Subcutaneous adipose tissue (tissue), 4 donors: ENCODE results near the gene GGA1. TPM values are rescaled to one million over a fixed set of nuclear protein-coding genes. Genes with fewer than 3 reads are reported as not detected.

Experiments
- CTCF ChIP-seq: fragments of 450-650 bp; IDR thresholded peaks from one replicate; pipeline ENCODE4 v1.5.1; 2016; ENCODE audit warnings: low read depth, mild to moderate bottlenecking, control low read depth, antibody characterized with exemption, moderate library complexity
- total RNA-seq, 4 donors: library from RNA; depleted of rRNA; stranded (reverse); fragments of >200 nt; gene quantifications; one replicate each; pipeline ENCODE4 v1.1.0, GENCODE V29; 2016

GGA1 gene
- total RNA-seq, 4 donors from 2014 or later, result 13.7 to 48.8 (median 35.5) TPM

GRCh38 chr22:37636186-37636948 is 27.7 kb downstream of the GGA1 start:
- TF ChIP-seq CTCF, result no peak

GRCh38 chr22:37636949-37637273 is 28.3 kb downstream of the GGA1 start:
- no peak for TF ChIP-seq CTCF

GRCh38 chr22:37638391-37639069 is 29.9 kb downstream of the GGA1 start:
- TF ChIP-seq CTCF, result no peak

- no peak for TF ChIP-seq CTCF
Observed at GRCh38 chr22:37639070-37639760, 30.6 kb downstream of the GGA1 start, which contains the start of gene SH3BP1. TSS of gene SH3BP1 (plus strand) at chr22:37639669. CDS start at chr22:37639788, 119 bp downstream.

- no peak for TF ChIP-seq CTCF
Observed at GRCh38 chr22:37639771-37640590, 31.3 kb downstream of the GGA1 start.

GRCh38 chr22:37640591-37641560 is 32.2 kb downstream of the GGA1 start:
- TF ChIP-seq CTCF, result no peak
